LNCaP clone FGC (cell line): ENCODE results near the gene HPS1.
"Not testable (repeated sequence)": the region's sequence is repeated elsewhere in the genome, so short reads cannot be mapped to it uniquely, and the experiment has no call there.

Source experiments
- DNase-seq: peaks from one replicate; pipeline ENCODE4 v3.0.0-alpha.2; 2011; ENCODE audit warnings: low read depth
- H3K4me3 ChIP-seq: 2 replicates; pipeline ENCODE4 v1.5.1; 2011; ENCODE audit warnings: mild to moderate bottlenecking, low read depth, low read length, control low read depth
- CTCF ChIP-seq: IDR thresholded peaks from 2 replicates; pipeline ENCODE4 v1.5.1; 2012; ENCODE audit warnings: mild to moderate bottlenecking; ENCODE audit not compliant: control insufficient read depth, insufficient read depth; ENCODE audit errors: extremely low read depth

Gene HPS1

GRCh38 chr10:98391065-98391464, 55.7 kb downstream of the HPS1 start:
- TF ChIP-seq CTCF: no peak
- no peak for DNase-seq
- no peak overlapping the region for H3K4me3 ChIP-seq

GRCh38 chr10:98390406-98390805, 56.3 kb downstream of the HPS1 start:
- H3K4me3 ChIP-seq: no peak overlapping the region
- DNase-seq: no peak
- TF ChIP-seq CTCF: no peak

- DNase-seq: no peak
- no peak overlapping the region for H3K4me3 ChIP-seq
- no peak for TF ChIP-seq CTCF
These were observed 57.3 kb downstream of the HPS1 start for GRCh38 chr10:98389398-98389797.

GRCh38 chr10:98388101-98388655, 58.6 kb downstream of the HPS1 start:
- no peak for DNase-seq
- no peak for TF ChIP-seq CTCF
- H3K4me3 ChIP-seq: no peak overlapping the region

GRCh38 chr10:98384531-98385133, 62.1 kb downstream of the HPS1 start:
- no peak for TF ChIP-seq CTCF
- no peak for DNase-seq
- H3K4me3 ChIP-seq: no peak overlapping the region

GRCh38 chr10:98383869-98384268, 62.9 kb downstream of the HPS1 start:
- no peak for TF ChIP-seq CTCF
- H3K4me3 ChIP-seq: no peak overlapping the region
- no peak for DNase-seq

GRCh38 chr10:98383134-98383667, 63.5 kb downstream of the HPS1 start:
- not testable (repeated sequence) for H3K4me3 ChIP-seq, DNase-seq
